ENCODE data around the gene IGSF3.
A peak's percentile ranks its signal among the peaks of the same experiment; 100 is the strongest.

The IGSF3 gene

GRCh38 chr1:116667078-116667574 is 407 bp downstream of the IGSF3 start:
- no peak for DNase-seq (ENCODE audit: extremely low read depth, insufficient read length)
- no peak for TF ChIP-seq CTCF (IDR thresholded peaks at IDR 0.05; ENCODE audit: insufficient read depth, low read length, poor library complexity, severe bottlenecking)
- H3K4me3 ChIP-seq (replicated peaks; ENCODE audit: low read depth, low read length), result peak overlapping the region; percentile 60

GRCh38 chr1:116666187-116667077 is 1.1 kb downstream of the IGSF3 start:
- no peak for DNase-seq (ENCODE audit: extremely low read depth, insufficient read length)
- no peak for TF ChIP-seq CTCF (IDR thresholded peaks at IDR 0.05; ENCODE audit: insufficient read depth, low read length, poor library complexity, severe bottlenecking)
- Histone ChIP-seq H3K27me3 (replicated peaks; ENCODE audit: control insufficient read depth, insufficient read depth, low read length) (peaks cover 3% of the 10 kb centered on the region), H3K36me3 (ENCODE audit: control insufficient read depth, insufficient read depth, low read length) (no peaks in the 10 kb centered on the region), H3K4me3 (replicated peaks; ENCODE audit: low read depth, low read length) (peak overlapping the region; percentile 60)

More at GRCh38 chr1:116667078-116667574, 407 bp downstream of the IGSF3 start:
- Histone ChIP-seq H3K27me3 (replicated peaks; ENCODE audit: control insufficient read depth, insufficient read depth, low read length) (peaks cover 3% of the 10 kb centered on the region), H3K36me3 (ENCODE audit: control insufficient read depth, insufficient read depth, low read length) (no peaks in the 10 kb centered on the region)

- Histone ChIP-seq H3K4me3 (replicated peaks; ENCODE audit: low read depth, low read length) (no peak overlapping the region), H3K36me3 (ENCODE audit: control insufficient read depth, insufficient read depth, low read length) (no peaks in the 10 kb centered on the region)
- TF ChIP-seq CTCF (IDR thresholded peaks at IDR 0.05; ENCODE audit: insufficient read depth, low read length, poor library complexity, severe bottlenecking), result no peak
Observed at GRCh38 chr1:116664978-116665371, 2.6 kb downstream of the IGSF3 start.

GRCh38 chr1:116664366-116664977 is 3.1 kb downstream of the IGSF3 start:
- no peak for DNase-seq (ENCODE audit: extremely low read depth, insufficient read length)
- Histone ChIP-seq H3K27me3 (replicated peaks; ENCODE audit: control insufficient read depth, insufficient read depth, low read length) (peaks cover 3% of the 10 kb centered on the region), H3K36me3 (ENCODE audit: control insufficient read depth, insufficient read depth, low read length) (no peaks in the 10 kb centered on the region), H3K4me3 (replicated peaks; ENCODE audit: low read depth, low read length) (no peak overlapping the region)
- no peak for TF ChIP-seq CTCF (IDR thresholded peaks at IDR 0.05; ENCODE audit: insufficient read depth, low read length, poor library complexity, severe bottlenecking)

More at GRCh38 chr1:116664978-116665371, 2.6 kb downstream of the IGSF3 start:
- H3K27me3 ChIP-seq (replicated peaks; ENCODE audit: control insufficient read depth, insufficient read depth, low read length), result peaks cover 3% of the 10 kb centered on the region
- no peak for DNase-seq (ENCODE audit: extremely low read depth, insufficient read length)

GRCh38 chr1:116663821-116664220 is 3.7 kb downstream of the IGSF3 start:
- H3K4me3 ChIP-seq (replicated peaks; ENCODE audit: low read depth, low read length), result no peak overlapping the region

More at GRCh38 chr1:116663821-116664220, 3.7 kb downstream of the IGSF3 start:
- Histone ChIP-seq H3K36me3 (ENCODE audit: control insufficient read depth, insufficient read depth, low read length) (no peaks in the 10 kb centered on the region), H3K27me3 (replicated peaks; ENCODE audit: control insufficient read depth, insufficient read depth, low read length) (peaks cover 3% of the 10 kb centered on the region)
- DNase-seq (ENCODE audit: extremely low read depth, insufficient read length), result no peak
- TF ChIP-seq CTCF (IDR thresholded peaks at IDR 0.05; ENCODE audit: insufficient read depth, low read length, poor library complexity, severe bottlenecking), result no peak

All from GM06990 (cell line).